ENCODE results near the gene SLC38A6. TPM values are rescaled to one million over a fixed set of nuclear protein-coding genes. Genes with fewer than 3 reads are reported as not detected.

Gene SLC38A6
- total and polyA plus RNA-seq, 10 of the 15 experiments (the other 5 are each of a cell fraction or from before 2014, with no cell fraction given): 2.0 to 7.0 (median 3.7) TPM

DNA sequence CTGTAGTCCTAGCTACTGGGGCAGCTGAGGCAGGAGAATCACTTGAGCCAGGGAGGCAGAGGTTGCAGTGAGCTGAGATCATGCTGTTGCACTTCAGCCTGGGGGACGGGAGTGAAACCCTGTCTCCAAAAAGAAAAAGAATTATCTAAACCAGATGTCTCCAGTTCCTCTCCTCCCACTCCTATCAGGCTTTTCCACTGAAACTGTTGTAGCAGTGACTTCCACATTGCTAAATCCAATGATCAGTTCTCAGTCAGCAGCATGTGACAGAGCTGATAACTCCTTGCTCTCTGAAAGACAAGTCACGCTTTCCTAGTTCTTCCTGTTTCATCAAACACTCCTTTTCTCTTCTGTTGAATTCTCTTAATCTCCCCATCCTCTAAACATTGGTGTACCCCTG lies 8.6 kb downstream of the SLC38A6 start:
- H3K4me2 ChIP-seq (ENCODE audit: control insufficient read depth, insufficient read depth): no peak overlapping the region
- H3K27me3 ChIP-seq (replicated peaks in 1 of 2; ENCODE audit: control insufficient read depth in 2 of 2, insufficient read depth in 2 of 2, low read length in 1 of 2): no peaks in the 10 kb centered on the region
- H3K27ac ChIP-seq (ENCODE audit: control insufficient read depth, insufficient read depth): no peak overlapping the region
- H2AFZ ChIP-seq (ENCODE audit: control insufficient read depth, low read depth, low read length): no peak overlapping the region
- no peak for FAIRE-seq
- intact Hi-C loops (cut with micrococcal nuclease; ENCODE audit: unreplicated experiment) (no loop called here), in situ Hi-C loops (cut with MboI) (no loop called here)
- BruUV-seq (replicated peaks): no TSS peak
- H3K4me1 ChIP-seq (ENCODE audit: control insufficient read depth, insufficient read depth, low read length): no peaks in the 10 kb centered on the region
- H3K4me3 ChIP-seq: no peak overlapping the region
- CTCF ChIA-PET: no interaction called here
- no peaks in the 10 kb centered on the region for H3K36me3 ChIP-seq (ENCODE audit: control insufficient read depth in 2 of 2, insufficient read depth in 2 of 2, low read length in 1 of 2)
- no peaks in the 10 kb centered on the region for H3K79me2 ChIP-seq (ENCODE audit: control insufficient read depth, insufficient read depth, low read length)
- WGBS (ENCODE audit: insufficient coverage, insufficient replicate concordance, low lambda C conversion rate, missing lambda C conversion rate): 94% methylated on average over 2 of the region's 2 CpGs
- DNase-seq (ENCODE audit: low read depth, low spot score): no peak
- RAD21 ChIA-PET (ENCODE audit: unreplicated experiment): no interaction called here
- no peak overlapping the region for H3K9ac ChIP-seq (ENCODE audit: control insufficient read depth, insufficient read depth, low read length)
- no peaks in the 10 kb centered on the region for H3K9me3 ChIP-seq (replicated peaks; ENCODE audit: control insufficient read depth, insufficient read depth, low read length)
- no peak for TF ChIP-seq POLR2AphosphoS2 (IDR thresholded peaks at IDR 0.05; ENCODE audit: low read depth, low read length)
- TF ChIP-seq TCF3 (IDR thresholded peaks at IDR 0.05; ENCODE audit: borderline replicate concordance, insufficient read depth, low read depth, low read length): no peak
- POLR2A ChIA-PET: no interaction called here
- H4K20me1 ChIP-seq (ENCODE audit: control insufficient read depth, insufficient read depth): no peaks in the 10 kb centered on the region
- ATAC-seq: no peak
- SMC1A ChIA-PET (ENCODE audit: uncharacterized antibody, unreplicated experiment): interaction anchor here (0.6 to 1.9 kb wide), 3 partner anchors 9 to 225 kb away, joined by 3 to 8 read pairs (median 3); no protein-coding TSS in a partner anchor

GRCh38 chr14:60998617-60999016 lies 17.6 kb downstream of the SLC38A6 start:
- FAIRE-seq (no peak), ATAC-seq (no peak), DNase-seq (ENCODE audit: low read depth, low spot score) (no peak)
- intact Hi-C loops (cut with micrococcal nuclease; ENCODE audit: unreplicated experiment) (no loop called here), in situ Hi-C loops (cut with MboI) (no loop called here)
- RAD21 ChIA-PET (ENCODE audit: unreplicated experiment): no interaction called here
- SMC1A ChIA-PET (ENCODE audit: uncharacterized antibody, unreplicated experiment): interaction anchor here (0.8 to 1.2 kb wide), 2 partner anchors 9 to 248 kb away, joined by 3 read pairs; no protein-coding TSS in a partner anchor
- no peaks in the 10 kb centered on the region for H3K36me3 ChIP-seq (ENCODE audit: control insufficient read depth in 2 of 2, insufficient read depth in 2 of 2, low read length in 1 of 2)
- no peaks in the 10 kb centered on the region for H3K9me3 ChIP-seq (replicated peaks; ENCODE audit: control insufficient read depth, insufficient read depth, low read length)
- H3K4me3 ChIP-seq: no peak overlapping the region
- H3K27ac ChIP-seq (ENCODE audit: control insufficient read depth, insufficient read depth): no peak overlapping the region
- H3K9ac ChIP-seq (ENCODE audit: control insufficient read depth, insufficient read depth, low read length): no peak overlapping the region
- no peaks in the 10 kb centered on the region for H3K27me3 ChIP-seq (replicated peaks in 1 of 2; ENCODE audit: control insufficient read depth in 2 of 2, insufficient read depth in 2 of 2, low read length in 1 of 2)
- CTCF ChIA-PET: no interaction called here
- no peaks in the 10 kb centered on the region for H3K79me2 ChIP-seq (ENCODE audit: control insufficient read depth, insufficient read depth, low read length)
- H2AFZ ChIP-seq (ENCODE audit: control insufficient read depth, low read depth, low read length): no peak overlapping the region
- H3K4me1 ChIP-seq (ENCODE audit: control insufficient read depth, insufficient read depth, low read length): no peaks in the 10 kb centered on the region
- no peak overlapping the region for H3K4me2 ChIP-seq (ENCODE audit: control insufficient read depth, insufficient read depth)
- POLR2A ChIA-PET: interaction anchor here (0.5 kb wide), 1 partner anchor 172 kb away, joined by 3 read pairs; no protein-coding TSS in a partner anchor
- BruUV-seq (replicated peaks): no TSS peak
- no peaks in the 10 kb centered on the region for H4K20me1 ChIP-seq (ENCODE audit: control insufficient read depth, insufficient read depth)
- 91% methylated on average over 9 of the region's 9 CpGs for WGBS (ENCODE audit: insufficient coverage, insufficient replicate concordance, low lambda C conversion rate, missing lambda C conversion rate)
- TF ChIP-seq BCL11A (IDR thresholded peaks at IDR 0.05; ENCODE audit: low read depth, low read length): no peak
- TF ChIP-seq NFYB (IDR thresholded peaks at IDR 0.05; ENCODE audit: insufficient read depth, low read depth, low read length): no peak
- TF ChIP-seq GABPA (IDR thresholded peaks at IDR 0.05; ENCODE audit: low read depth): no peak
- TF ChIP-seq RCOR1 (conservative IDR thresholded peaks at IDR 0.05; ENCODE audit: low read depth, low read length): no peak
- no peak for TF ChIP-seq IRF3 (IDR thresholded peaks at IDR 0.05)
- TF ChIP-seq ZNF24 (IDR thresholded peaks at IDR 0.05): no peak
- no peak for TF ChIP-seq MYC (IDR thresholded peaks at IDR 0.05; ENCODE audit: insufficient read depth, insufficient read length, insufficient replicate concordance, low read length, severe bottlenecking)
- no peak for TF ChIP-seq ZZZ3 (IDR thresholded peaks at IDR 0.05; ENCODE audit: control insufficient read depth, insufficient read length, low read depth)
- no peak for TF ChIP-seq BHLHE40 (IDR thresholded peaks at IDR 0.05; ENCODE audit: borderline replicate concordance in 1 of 2, low read depth in 2 of 2, low read length in 1 of 2)
- TF ChIP-seq ZNF622 (IDR thresholded peaks at IDR 0.05): no peak
- no peak for TF ChIP-seq MTA3 (IDR thresholded peaks at IDR 0.05; ENCODE audit: borderline replicate concordance, low read length)
- TF ChIP-seq CHD4 (IDR thresholded peaks at IDR 0.05): no peak
- no peak for TF ChIP-seq PAX5 (IDR thresholded peaks at IDR 0.05; ENCODE audit: borderline replicate concordance, low read depth, low read length)
- TF ChIP-seq SP1 (IDR thresholded peaks at IDR 0.05; ENCODE audit: low read depth, low read length): no peak
